ENCODE measurements around the gene TRAPPC2B.

TRAPPC2B gene

GRCh38 chr19:57403737-57404563, 40.6 kb downstream of the TRAPPC2B start:
- Histone ChIP-seq H3K27ac (ENCODE audit: poor library complexity, severe bottlenecking) (no peak overlapping the region), H3K36me3 (ENCODE audit: low read depth) (peaks cover 12% of the 10 kb centered on the region), H3K4me1 (ENCODE audit: insufficient read depth, poor library complexity, severe bottlenecking) (no peaks in the 10 kb centered on the region), H3K9me3 (ENCODE audit: severe bottlenecking) (no peaks in the 10 kb centered on the region), H3K27me3 (ENCODE audit: insufficient read depth, poor library complexity, severe bottlenecking) (no peaks in the 10 kb centered on the region), H3K4me3 (ENCODE audit: severe bottlenecking) (no peak overlapping the region)
- TF ChIP-seq, protein P1, sequence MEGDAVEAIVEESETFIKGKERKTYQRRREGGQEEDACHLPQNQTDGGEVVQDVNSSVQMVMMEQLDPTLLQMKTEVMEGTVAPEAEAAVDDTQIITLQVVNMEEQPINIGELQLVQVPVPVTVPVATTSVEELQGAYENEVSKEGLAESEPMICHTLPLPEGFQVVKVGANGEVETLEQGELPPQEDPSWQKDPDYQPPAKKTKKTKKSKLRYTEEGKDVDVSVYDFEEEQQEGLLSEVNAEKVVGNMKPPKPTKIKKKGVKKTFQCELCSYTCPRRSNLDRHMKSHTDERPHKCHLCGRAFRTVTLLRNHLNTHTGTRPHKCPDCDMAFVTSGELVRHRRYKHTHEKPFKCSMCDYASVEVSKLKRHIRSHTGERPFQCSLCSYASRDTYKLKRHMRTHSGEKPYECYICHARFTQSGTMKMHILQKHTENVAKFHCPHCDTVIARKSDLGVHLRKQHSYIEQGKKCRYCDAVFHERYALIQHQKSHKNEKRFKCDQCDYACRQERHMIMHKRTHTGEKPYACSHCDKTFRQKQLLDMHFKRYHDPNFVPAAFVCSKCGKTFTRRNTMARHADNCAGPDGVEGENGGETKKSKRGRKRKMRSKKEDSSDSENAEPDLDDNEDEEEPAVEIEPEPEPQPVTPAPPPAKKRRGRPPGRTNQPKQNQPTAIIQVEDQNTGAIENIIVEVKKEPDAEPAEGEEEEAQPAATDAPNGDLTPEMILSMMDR (IDR thresholded peaks at IDR 0.05; ENCODE audit: poor library complexity, severe bottlenecking) = no peak
- ATAC-seq (ENCODE audit: low read depth) (no peak), DNase-seq (ENCODE audit: low spot score) (no peak)

- DNase-seq (ENCODE audit: low spot score) = no peak
- no peak overlapping the region for H3K27ac ChIP-seq (ENCODE audit: poor library complexity, severe bottlenecking)
- no peaks in the 10 kb centered on the region for H3K36me3 ChIP-seq (ENCODE audit: low read depth)
- peak; percentile 60 for ATAC-seq (ENCODE audit: low read depth)
- H3K4me1 ChIP-seq (ENCODE audit: insufficient read depth, poor library complexity, severe bottlenecking) = no peaks in the 10 kb centered on the region
- no peaks in the 10 kb centered on the region for H3K9me3 ChIP-seq (ENCODE audit: severe bottlenecking)
- H3K27me3 ChIP-seq (ENCODE audit: insufficient read depth, poor library complexity, severe bottlenecking) = no peaks in the 10 kb centered on the region
- H3K4me3 ChIP-seq (ENCODE audit: severe bottlenecking) = no peak overlapping the region
- TF ChIP-seq, protein P1 (IDR thresholded peaks at IDR 0.05; ENCODE audit: poor library complexity, severe bottlenecking) = peak; percentile 81
Observed at GRCh38 chr19:57406516-57407123, 43.3 kb downstream of the TRAPPC2B start.

- H3K36me3 ChIP-seq (ENCODE audit: low read depth) = peaks cover 17% of the 10 kb centered on the region
- DNase-seq (ENCODE audit: low spot score) = peak; percentile 92
- TF ChIP-seq, protein P1 (IDR thresholded peaks at IDR 0.05; ENCODE audit: poor library complexity, severe bottlenecking) = no peak
- peak; percentile 100 for ATAC-seq (ENCODE audit: low read depth)
- H3K27ac ChIP-seq (ENCODE audit: poor library complexity, severe bottlenecking) = no peak within 1 kb of the TSS
- no peaks in the 10 kb centered on the region for H3K4me1 ChIP-seq (ENCODE audit: insufficient read depth, poor library complexity, severe bottlenecking)
- H3K4me3 ChIP-seq (ENCODE audit: severe bottlenecking) = peak within 1 kb of the TSS; percentile 66
- no peaks in the 10 kb centered on the region for H3K9me3 ChIP-seq (ENCODE audit: severe bottlenecking)
- H3K27me3 ChIP-seq (ENCODE audit: insufficient read depth, poor library complexity, severe bottlenecking) = no peaks in the 10 kb centered on the region
Observed at GRCh38 chr19:57410877-57411671, 47.7 kb downstream of the TRAPPC2B start, which contains the start of gene ZNF17. TSS of gene ZNF17 (plus strand) at chr19:57411161. CDS start at chr19:57413616, 2,455 bp downstream.

Measured in RWPE2 (cell line).